BJ (cell line): ENCODE results near the gene RBKS. TPM values are rescaled to one million over a fixed set of nuclear protein-coding genes. Genes with fewer than 3 reads are reported as not detected.
A peak's percentile ranks its signal among the peaks of the same experiment; 100 is the strongest.
"Not testable (repeated sequence)": the region's sequence is repeated elsewhere in the genome, so short reads cannot be mapped to it uniquely, and the experiment has no call there.

ENCODE experiments used
- CTCF ChIA-PET: fragments of 350-600 bp; formaldehyde crosslinking; extraction: SDS; loops from one replicate; lab custom pipeline; 2021; ENCODE audit warnings: antibody characterized with exemption, inconsistent platforms; lab: Yijun Ruan, JAX
- POLR2A ChIA-PET: fragments of 300-600 bp; sonication (Branson Sonifier 250); formaldehyde crosslinking; extraction: SDS; loops from one replicate; lab custom pipeline; 2021; ENCODE audit warnings: antibody characterized with exemption; lab: Charles Lee
- DNase-seq: peaks from one replicate; pipeline ENCODE4 v3.0.0-alpha.2; 2011; ENCODE audit warnings: low read depth
- H3K27me3 ChIP-seq: 2 replicates; pipeline ENCODE4 v1.6.0; 2011; ENCODE audit warnings: low read length; ENCODE audit not compliant: control insufficient read depth, insufficient read depth
- H3K36me3 ChIP-seq: 2 replicates; pipeline ENCODE4 v1.5.1; 2011; ENCODE audit warnings: low read length; ENCODE audit not compliant: control insufficient read depth, insufficient read depth
- H3K4me3 ChIP-seq: 2 replicates; pipeline ENCODE4 v1.5.1; 2011; ENCODE audit warnings: low read depth, mild to moderate bottlenecking, control low read depth, low read length
- CTCF ChIP-seq: IDR thresholded peaks from 2 replicates; pipeline ENCODE4 v1.5.1; 2011; ENCODE audit warnings: low read depth, mild to moderate bottlenecking, control low read depth, inconsistent platforms, low read length, moderate library complexity; ENCODE audit not compliant: insufficient read depth
- polyA plus RNA-seq: library from polyadenylated mRNA; depleted of rRNA; stranded (reverse); fragments of >200 nt; gene quantifications from 2 replicates; pipeline ENCODE4 v1.2.3, GENCODE V29; 2011

The RBKS gene
- polyA plus RNA-seq, 1 experiment, result 1.8 TPM

GRCh38 chr2:27754831-27755230, 135.4 kb downstream of the RBKS start:
- no peaks in the 10 kb centered on the region for H3K36me3 ChIP-seq
- TF ChIP-seq CTCF, result no peak
- DNase-seq, result no peak
- CTCF ChIA-PET, result interaction anchor here (0.6 to 3.5 kb wide), 25 partner anchors 9 to 812 kb away, joined by 3 to 19 read pairs (median 4); partner anchors contain the start of gene MRPL33
- H3K4me3 ChIP-seq, result no peak overlapping the region
- no peaks in the 10 kb centered on the region for H3K27me3 ChIP-seq
- POLR2A ChIA-PET, result no interaction called here

- H3K36me3 ChIP-seq, result no peaks in the 10 kb centered on the region
- peak; percentile 98 for TF ChIP-seq CTCF
- DNase-seq, result no peak
- ChIA-PET CTCF (interaction anchor here (0.6 to 3.5 kb wide), 25 partner anchors 18 to 813 kb away, joined by 3 to 19 read pairs (median 5); partner anchors contain the start of gene MRPL33), POLR2A (no interaction called here)
- H3K27me3 ChIP-seq, result no peaks in the 10 kb centered on the region
- no peak overlapping the region for H3K4me3 ChIP-seq
Measured at GRCh38 chr2:27754138-27754588, 136.0 kb downstream of the RBKS start.

DNA sequence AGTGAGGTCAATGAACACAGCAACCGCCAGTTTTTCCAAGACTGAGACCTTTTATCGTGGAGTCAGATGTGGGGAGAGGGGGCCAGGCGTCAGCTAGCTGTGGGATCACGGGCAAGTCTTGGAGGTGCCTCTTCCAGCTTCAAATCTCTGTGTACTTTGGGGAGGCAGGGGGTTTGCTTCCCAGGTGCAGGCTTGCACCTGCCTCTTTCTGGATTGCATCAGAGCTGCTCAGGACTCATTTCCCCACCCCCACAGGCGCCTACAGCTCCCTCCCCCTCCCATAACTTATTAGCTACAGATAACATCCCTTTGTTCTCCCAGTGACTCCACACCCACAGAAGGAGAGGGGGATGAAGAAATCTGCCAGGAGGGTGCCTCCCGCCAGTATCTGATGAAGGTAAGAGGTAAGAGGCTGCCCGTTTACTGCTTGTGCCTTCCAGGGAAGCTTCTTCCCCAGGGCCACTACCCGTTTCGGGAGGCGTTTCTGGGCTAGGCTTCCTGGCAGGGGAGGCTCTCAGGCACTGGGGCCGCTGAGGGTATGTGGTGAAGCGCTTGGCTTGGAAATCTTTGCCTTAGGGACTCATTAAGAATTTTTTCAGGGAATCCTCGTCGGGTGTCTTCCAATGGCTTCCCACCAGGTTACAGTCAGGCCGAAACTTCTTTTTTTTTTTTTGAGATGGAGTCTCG, 137.5 kb downstream of the RBKS start:
- DNase-seq, result no peak
- Histone ChIP-seq H3K4me3 (no peak overlapping the region), H3K27me3 (no peaks in the 10 kb centered on the region), H3K36me3 (no peaks in the 10 kb centered on the region)
- CTCF ChIA-PET, result interaction anchor here (0.8 to 3.5 kb wide), 8 partner anchors 20 to 702 kb away, joined by 3 to 19 read pairs (median 5); partner anchors contain the start of gene MRPL33
- POLR2A ChIA-PET, result no interaction called here
- TF ChIP-seq CTCF, result no peak

- H3K36me3 ChIP-seq, result no peaks in the 10 kb centered on the region
- ChIA-PET CTCF (interaction anchor here (0.7 to 1.0 kb wide), 3 partner anchors 44 to 703 kb away, joined by 3 to 4 read pairs (median 3); no protein-coding TSS in a partner anchor), POLR2A (no interaction called here)
- H3K27me3 ChIP-seq, result no peaks in the 10 kb centered on the region
- no peak for TF ChIP-seq CTCF
- no peak for DNase-seq
- H3K4me3 ChIP-seq, result no peak overlapping the region
Measured at GRCh38 chr2:27751377-27751776, 138.8 kb downstream of the RBKS start.

GRCh38 chr2:27748803-27749554, 141.2 kb downstream of the RBKS start:
- H3K27me3 ChIP-seq, H3K4me3 ChIP-seq, POLR2A ChIA-PET, DNase-seq, H3K36me3 ChIP-seq: not testable (repeated sequence)
- CTCF ChIA-PET, result interaction anchor here (1.0 kb wide), 1 partner anchor 14 kb away, joined by 3 read pairs; no protein-coding TSS in a partner anchor
